Fibroblast of villous mesenchyme (primary cell): ENCODE measurements around the gene RASSF3. TPM values are rescaled to one million over a fixed set of nuclear protein-coding genes. Genes with fewer than 3 reads are reported as not detected.

Experiments
- DNase-seq: peaks from one replicate; pipeline ENCODE4 v3.0.0-alpha.2; 2010; ENCODE audit warnings: low read depth
- H3K4me3 ChIP-seq: 2 replicates; pipeline ENCODE4 v1.5.1; 2011; ENCODE audit warnings: low read depth, mild to moderate bottlenecking, low read length
- CTCF ChIP-seq: IDR thresholded peaks from 2 replicates; pipeline ENCODE4 v1.5.1; 2012; ENCODE audit warnings: low read depth, mild to moderate bottlenecking, low read length; ENCODE audit not compliant: insufficient read depth
- total RNA-seq: library from RNA; depleted of rRNA; stranded (reverse); fragments of >200 nt; gene quantifications from 2 replicates; pipeline ENCODE4 v1.2.3, GENCODE V29; 2012

The RASSF3 gene
- total RNA-seq, 1 donor: 31.1 TPM

GRCh38 chr12:64569923-64570691, 40.2 kb upstream of the RASSF3 start:
- no peak overlapping the region for H3K4me3 ChIP-seq
- TF ChIP-seq CTCF: no peak
- no peak for DNase-seq

- no peak for DNase-seq
- no peak for TF ChIP-seq CTCF
- no peak overlapping the region for H3K4me3 ChIP-seq
Observed at GRCh38 chr12:64571411-64571810, 38.9 kb upstream of the RASSF3 start.

GRCh38 chr12:64572241-64572640, 38.1 kb upstream of the RASSF3 start:
- TF ChIP-seq CTCF: no peak

GRCh38 chr12:64574837-64575236, 35.5 kb upstream of the RASSF3 start:
- TF ChIP-seq CTCF: no peak
- no peak overlapping the region for H3K4me3 ChIP-seq
- no peak for DNase-seq

More at GRCh38 chr12:64572241-64572640, 38.1 kb upstream of the RASSF3 start:
- H3K4me3 ChIP-seq: no peak overlapping the region
- no peak for DNase-seq

- peak; percentile 21 for DNase-seq
Observed at GRCh38 chr12:64577046-64577445, 33.2 kb upstream of the RASSF3 start.

GRCh38 chr12:64578566-64578965, 31.7 kb upstream of the RASSF3 start:
- TF ChIP-seq CTCF: no peak
- DNase-seq: no peak

More at GRCh38 chr12:64577046-64577445, 33.2 kb upstream of the RASSF3 start:
- no peak for TF ChIP-seq CTCF
- no peak overlapping the region for H3K4me3 ChIP-seq

GRCh38 chr12:64580681-64581080, 29.6 kb upstream of the RASSF3 start:
- DNase-seq: peak; percentile 34
- no peak overlapping the region for H3K4me3 ChIP-seq
- no peak for TF ChIP-seq CTCF

More at GRCh38 chr12:64578566-64578965, 31.7 kb upstream of the RASSF3 start:
- H3K4me3 ChIP-seq: no peak overlapping the region
